HL-60/S4 (cell line): ENCODE results near the gene FTHL17.

ENCODE experiments used
- in situ Hi-C: fragments of 300-500 bp; cut with MboI; formaldehyde crosslinking; loops from 2 replicates; pipeline ENCODE4 v1.14.3; 2022; ENCODE audit warnings: low sequenced_read_pairs

The FTHL17 gene

DNA sequence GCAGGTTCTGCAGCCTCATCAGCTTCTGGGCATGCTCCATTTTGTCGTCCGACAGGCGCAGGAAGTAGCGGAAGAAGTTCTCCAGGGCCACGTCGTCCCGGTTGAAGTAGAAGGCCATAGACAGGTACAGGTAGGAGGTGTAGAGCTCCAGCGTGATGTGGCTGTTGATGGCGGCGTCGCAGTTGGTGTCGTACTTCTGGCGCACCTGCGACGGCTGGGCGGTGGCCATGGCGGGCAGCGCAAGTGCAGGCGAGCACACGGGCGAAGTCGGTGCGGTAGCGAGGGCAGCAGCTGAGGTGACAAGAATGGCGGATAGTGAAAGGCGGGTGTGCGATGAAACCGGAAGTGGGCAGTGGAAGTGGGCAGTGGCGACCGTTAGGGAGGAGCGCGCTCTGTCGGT, at the start of gene FTHL17:
FTHL17 (minus strand) TSS at position 317 of the 400 bp plus-strand sequence; CDS start at position 229, 88 bp downstream.
- in situ Hi-C loops, result no loop called here

- in situ Hi-C loops, result no loop called here
Observed at GRCh38 chrX:31117266-31117665, 45.4 kb upstream of the FTHL17 start.

GRCh38 chrX:31115398-31115797, 43.6 kb upstream of the FTHL17 start:
- in situ Hi-C loops, result no loop called here

DNA sequence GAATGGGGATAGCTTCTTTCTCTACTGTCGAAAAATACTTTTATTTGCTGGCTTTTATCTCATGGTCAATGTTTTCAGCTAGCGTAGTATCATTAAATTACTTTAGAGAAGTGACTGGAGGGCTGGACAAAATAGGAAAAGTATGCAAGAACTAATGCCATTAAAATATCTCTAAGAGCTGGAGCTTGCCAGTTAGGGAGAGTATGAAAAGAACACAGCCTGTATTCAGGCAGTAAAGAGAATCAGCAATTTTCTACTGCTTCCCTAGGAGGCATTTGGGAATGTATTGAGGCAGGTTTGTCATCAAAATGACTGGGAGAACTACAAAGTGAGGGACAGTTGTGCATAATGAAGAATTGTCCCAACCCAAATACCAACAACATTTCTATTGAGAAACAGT, 43.0 kb upstream of the FTHL17 start:
- in situ Hi-C loops, result no loop called here

- in situ Hi-C loops, result no loop called here
Observed at GRCh38 chrX:31112226-31112999, 40.6 kb upstream of the FTHL17 start.

- in situ Hi-C loops, result no loop called here
Observed at GRCh38 chrX:31110657-31111056, 38.8 kb upstream of the FTHL17 start.

GRCh38 chrX:31099536-31100090, 27.8 kb upstream of the FTHL17 start:
- in situ Hi-C loops, result no loop called here

DNA sequence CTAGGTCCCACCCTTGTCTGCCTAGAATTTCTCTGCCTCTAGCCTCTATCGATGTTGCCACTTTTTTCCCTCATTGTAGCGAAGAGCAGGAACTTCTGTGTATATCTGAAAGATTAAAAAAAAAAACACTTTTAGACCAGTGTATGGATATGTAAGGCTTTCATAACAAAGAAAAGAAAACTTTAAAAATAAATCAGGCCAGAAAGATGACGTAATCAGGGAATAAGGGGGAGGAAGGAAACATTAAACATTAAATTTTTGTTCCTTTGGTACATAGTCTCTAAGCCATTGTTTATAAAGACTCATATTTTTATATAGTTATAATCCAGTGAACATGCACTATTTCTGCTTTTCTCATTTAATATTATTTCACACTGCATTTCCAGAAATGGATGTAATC, 26.2 kb upstream of the FTHL17 start:
- in situ Hi-C loops, result no loop called here

GRCh38 chrX:31093639-31093975, 21.8 kb upstream of the FTHL17 start:
- in situ Hi-C loops, result no loop called here

DNA sequence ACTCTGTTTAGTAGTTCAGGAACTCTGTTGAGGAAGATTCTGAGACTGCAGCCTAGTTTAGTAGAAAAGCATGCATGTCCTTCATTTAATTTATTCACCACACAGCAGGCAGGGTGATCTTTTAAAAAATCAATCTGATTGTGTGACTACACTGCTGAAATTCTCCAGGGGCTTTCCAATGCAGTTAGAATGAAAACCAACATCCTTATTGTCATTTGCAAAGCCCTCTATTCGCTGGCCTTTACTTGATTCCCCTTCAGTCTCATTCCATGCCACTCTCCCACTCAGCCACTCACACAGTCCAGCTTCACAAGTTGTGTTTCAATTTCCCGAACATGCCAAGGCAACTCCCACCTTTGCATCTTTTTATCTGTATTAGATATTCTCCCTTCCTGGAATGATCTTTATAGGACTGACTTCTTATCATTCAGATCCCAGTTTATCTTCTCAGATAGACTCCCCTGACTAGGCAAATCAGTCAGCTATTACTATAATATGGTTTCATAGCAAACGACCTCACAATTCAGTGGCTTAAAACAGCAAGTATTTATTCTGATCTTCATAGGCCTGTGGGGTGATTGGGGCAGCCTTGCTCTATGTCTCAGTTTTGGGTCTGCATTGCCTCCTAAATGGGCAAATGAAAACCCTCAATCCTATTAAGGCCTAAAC, 21.3 kb upstream of the FTHL17 start:
- in situ Hi-C loops, result no loop called here

- in situ Hi-C loops, result no loop called here
Observed at GRCh38 chrX:31092476-31092875, 20.6 kb upstream of the FTHL17 start.

- in situ Hi-C loops, result no loop called here
Observed at GRCh38 chrX:31091819-31092218, 20.0 kb upstream of the FTHL17 start.

DNA sequence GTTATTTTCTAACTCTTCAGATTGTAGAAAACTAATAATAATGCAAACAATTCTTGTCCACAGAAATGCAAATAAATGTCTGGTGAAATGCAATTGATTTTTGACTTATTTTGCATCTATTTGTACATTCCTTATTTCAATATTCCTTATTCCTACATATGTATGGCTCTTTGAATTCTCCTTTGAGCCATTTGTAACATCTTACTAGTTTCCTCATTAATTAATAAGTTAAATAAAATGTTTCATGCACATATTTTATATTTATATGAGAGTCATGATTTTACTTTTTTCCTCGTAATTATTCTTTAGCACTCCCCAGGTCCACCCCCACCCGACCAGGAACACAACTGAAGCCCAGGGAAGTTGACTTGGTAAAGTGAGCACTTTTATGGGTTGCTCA, 2.7 kb upstream of the FTHL17 start:
- in situ Hi-C loops, result no loop called here

- in situ Hi-C loops, result no loop called here
Observed at GRCh38 chrX:31071262-31071661, 579 bp downstream of the FTHL17 start.

GRCh38 chrX:31070057-31070468, 1.8 kb downstream of the FTHL17 start:
- in situ Hi-C loops, result no loop called here

DNA sequence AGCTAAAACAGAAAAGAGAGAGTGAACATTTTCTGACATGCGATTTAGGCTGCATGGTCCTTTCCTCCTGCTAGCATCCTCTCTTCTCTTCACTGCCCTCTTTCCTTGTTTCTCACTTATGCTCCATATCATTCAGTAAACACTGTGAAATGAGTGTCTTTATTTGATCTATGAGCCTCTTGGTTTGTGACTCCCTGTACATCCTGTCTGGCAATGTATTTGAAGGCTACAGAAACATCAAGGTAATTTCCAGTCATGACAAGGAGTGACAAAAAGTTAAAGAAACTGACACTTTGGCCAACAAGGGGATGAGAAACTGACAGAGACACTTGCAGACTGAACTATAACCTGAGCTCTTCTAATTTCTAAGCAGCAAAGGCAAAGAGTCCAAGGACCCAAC, 8.7 kb downstream of the FTHL17 start:
- in situ Hi-C loops, result no loop called here

DNA sequence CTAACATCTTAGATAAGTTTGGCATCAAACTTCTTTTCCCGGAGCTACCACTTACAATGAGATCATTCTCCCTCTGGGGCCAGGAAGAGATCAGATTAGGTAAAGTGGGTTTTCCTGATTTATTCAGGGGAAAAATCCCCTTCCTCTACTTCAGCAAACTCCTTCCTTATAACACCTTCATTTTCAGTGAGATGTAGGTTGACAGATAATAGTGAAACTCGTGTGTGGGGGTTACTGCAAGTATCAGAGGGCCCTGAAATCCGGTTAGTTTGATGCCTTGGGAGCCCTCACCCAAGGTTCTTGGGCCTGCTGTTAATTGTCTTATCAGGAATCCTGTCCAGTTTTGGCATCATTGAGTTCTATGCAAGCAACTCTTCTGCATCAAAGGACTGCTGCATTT, 10.8 kb downstream of the FTHL17 start:
- in situ Hi-C loops, result no loop called here

GRCh38 chrX:31060016-31060415, 11.8 kb downstream of the FTHL17 start:
- in situ Hi-C loops, result no loop called here

DNA sequence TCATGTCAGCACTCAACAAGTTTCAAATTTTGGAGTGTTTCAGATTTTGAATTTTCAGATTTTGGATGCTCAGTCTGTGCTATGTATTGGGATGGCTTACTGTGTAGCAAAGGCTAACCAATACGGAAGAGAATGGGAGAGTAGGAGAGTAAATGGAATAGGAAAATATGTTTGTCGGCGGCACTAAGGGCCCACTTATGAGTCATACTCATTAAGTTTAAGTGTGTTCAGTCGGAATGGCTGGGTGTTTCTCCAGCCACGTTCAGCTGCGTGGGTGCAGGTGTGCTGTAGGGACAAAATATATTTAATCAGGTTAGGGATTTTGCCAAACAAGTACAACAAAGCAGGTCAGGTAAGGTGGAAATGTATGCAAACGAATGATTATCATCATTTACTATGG, 13.6 kb downstream of the FTHL17 start:
- in situ Hi-C loops, result no loop called here

DNA sequence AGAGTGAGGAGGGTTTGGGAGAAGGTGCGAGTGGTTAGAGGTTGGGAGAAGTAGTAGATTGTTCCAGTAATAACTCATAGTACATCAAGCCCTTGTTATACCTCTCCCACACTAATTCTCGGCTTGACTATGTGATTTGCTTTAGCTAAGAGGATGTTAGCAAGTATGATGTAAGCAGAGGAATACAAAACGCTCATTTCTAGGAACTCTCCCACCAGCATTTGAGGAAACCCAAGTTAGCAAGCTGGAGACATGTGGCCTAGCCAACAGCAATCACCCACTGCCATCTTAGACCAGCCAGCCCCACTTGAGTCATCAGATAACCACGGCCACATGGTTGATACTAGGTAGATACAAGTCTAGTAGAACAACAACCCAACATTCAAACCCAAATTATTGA, 14.2 kb downstream of the FTHL17 start:
- in situ Hi-C loops, result no loop called here

DNA sequence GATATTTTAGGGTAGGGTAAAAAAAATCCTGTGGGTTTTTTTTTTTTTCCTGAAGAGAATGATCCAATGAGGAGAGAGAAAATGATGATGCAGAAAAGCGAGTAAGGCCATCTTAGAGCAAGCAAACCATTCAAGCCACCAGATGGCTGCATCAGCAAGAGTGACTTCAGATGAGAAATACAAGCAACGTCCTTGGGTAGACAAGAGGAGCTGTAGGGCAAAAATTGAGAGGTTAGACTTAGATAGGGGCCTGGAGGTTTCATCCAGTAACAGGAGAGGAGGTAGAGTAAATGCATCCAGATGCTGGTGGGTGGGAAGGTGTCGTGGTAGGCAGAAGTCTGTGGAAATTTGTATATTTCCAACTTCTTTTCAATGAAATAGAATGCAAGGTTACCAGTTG, 14.6 kb downstream of the FTHL17 start:
- in situ Hi-C loops, result no loop called here

DNA sequence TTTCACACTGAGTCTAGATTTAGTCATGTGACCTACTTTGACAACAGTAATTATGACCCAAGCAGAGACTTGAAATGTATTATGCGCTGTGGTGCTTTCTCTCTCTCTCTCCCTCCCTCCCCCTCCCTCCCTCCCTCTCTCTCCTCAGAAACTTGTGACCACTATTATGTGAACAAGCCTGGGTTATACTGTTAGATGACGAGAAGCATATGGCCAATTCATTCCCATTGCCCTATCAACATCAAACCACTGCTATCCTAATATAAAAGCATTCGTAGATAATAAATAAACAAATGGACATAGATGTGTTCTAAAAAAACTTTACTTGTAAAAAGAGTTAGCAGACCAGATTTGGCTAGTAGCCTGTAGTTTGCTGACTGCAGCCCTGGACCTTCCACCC, 18.2 kb downstream of the FTHL17 start:
- in situ Hi-C loops, result no loop called here
